Progenitor cell of endocrine pancreas (in vitro differentiated cells): ENCODE data around the gene PARP8. TPM values are rescaled to one million over a fixed set of nuclear protein-coding genes. Genes with fewer than 3 reads are reported as not detected.

Experiments used
- DNase-seq: peaks from one replicate; pipeline ENCODE4 v3.0.0; 2021; ENCODE audit warnings: low spot score; ENCODE audit not compliant: unreplicated experiment
- H3K27ac Mint-ChIP-seq: 2 replicates; pipeline ENCODE4 v1.8.0; 2021; ENCODE audit warnings: mild to moderate bottlenecking, moderate library complexity, mixed read lengths
- H3K27me3 Mint-ChIP-seq: 2 replicates; pipeline ENCODE4 v1.8.0; 2021; ENCODE audit warnings: mixed read lengths
- H3K36me3 Mint-ChIP-seq: 2 replicates; pipeline ENCODE4 v1.8.0; 2022; ENCODE audit warnings: mixed read lengths; ENCODE audit not compliant: insufficient read depth
- H3K4me1 Mint-ChIP-seq: 2 replicates; pipeline ENCODE4 v1.8.0; 2021; ENCODE audit warnings: low read depth, mixed read lengths
- H3K4me3 Mint-ChIP-seq: 2 replicates; pipeline ENCODE4 v1.8.0; 2021; ENCODE audit warnings: low read depth, mild to moderate bottlenecking, moderate library complexity, mixed read lengths
- H3K9me3 Mint-ChIP-seq: 2 replicates; pipeline ENCODE4 v1.8.0; 2021; ENCODE audit warnings: low read depth, mixed read lengths
- total RNA-seq: library from RNA; stranded (reverse); gene quantifications from 2 replicates; pipeline ENCODE4 v1.2.1, GENCODE V29; 2021
- TF ChIP-seq, protein P1 (sequence below): fragments of 200-600 bp; sonication (generic); IDR thresholded peaks from one replicate; pipeline ENCODE4 v1.5.0; 2021; ENCODE audit warnings: antibody characterized with exemption, mild to moderate bottlenecking; ENCODE audit not compliant: unreplicated experiment

PARP8 gene
- total RNA-seq, 1 donor from 2014 or later = 26.7 TPM

DNA sequence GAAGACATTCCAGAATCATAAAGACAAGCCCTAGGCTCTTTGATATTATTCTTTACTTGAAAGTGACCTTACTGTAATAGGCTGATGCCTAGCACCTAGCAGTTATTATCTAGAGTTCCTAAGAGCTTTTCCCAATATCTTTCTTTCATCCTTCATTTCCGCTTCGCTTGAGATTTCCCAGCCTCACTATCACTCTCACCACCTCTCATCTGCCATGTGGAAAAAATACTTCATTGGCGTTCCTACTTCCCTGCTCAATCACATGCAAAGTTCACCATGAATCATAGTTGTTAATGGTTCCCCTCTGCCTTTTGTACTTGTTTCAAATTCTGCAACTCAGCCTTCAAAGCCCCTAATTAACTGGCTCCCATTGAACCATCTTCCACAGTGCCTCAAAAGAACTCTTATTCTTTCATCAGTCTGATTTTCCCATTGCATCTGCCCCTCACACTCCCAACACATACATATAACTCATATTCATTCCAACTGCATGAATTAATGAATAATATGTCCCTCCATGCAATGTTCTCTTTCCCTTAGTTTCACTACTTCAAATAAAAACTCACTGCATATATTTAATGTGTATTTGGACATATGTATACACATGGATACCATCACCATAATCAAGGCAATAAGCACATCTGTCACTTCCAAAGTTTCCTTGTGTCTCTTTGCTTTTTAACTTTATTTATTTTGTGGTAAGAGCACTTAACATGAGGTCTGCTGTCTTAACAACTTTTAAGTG, 221.6 kb downstream of the PARP8 start:
- TF ChIP-seq, protein P1, sequence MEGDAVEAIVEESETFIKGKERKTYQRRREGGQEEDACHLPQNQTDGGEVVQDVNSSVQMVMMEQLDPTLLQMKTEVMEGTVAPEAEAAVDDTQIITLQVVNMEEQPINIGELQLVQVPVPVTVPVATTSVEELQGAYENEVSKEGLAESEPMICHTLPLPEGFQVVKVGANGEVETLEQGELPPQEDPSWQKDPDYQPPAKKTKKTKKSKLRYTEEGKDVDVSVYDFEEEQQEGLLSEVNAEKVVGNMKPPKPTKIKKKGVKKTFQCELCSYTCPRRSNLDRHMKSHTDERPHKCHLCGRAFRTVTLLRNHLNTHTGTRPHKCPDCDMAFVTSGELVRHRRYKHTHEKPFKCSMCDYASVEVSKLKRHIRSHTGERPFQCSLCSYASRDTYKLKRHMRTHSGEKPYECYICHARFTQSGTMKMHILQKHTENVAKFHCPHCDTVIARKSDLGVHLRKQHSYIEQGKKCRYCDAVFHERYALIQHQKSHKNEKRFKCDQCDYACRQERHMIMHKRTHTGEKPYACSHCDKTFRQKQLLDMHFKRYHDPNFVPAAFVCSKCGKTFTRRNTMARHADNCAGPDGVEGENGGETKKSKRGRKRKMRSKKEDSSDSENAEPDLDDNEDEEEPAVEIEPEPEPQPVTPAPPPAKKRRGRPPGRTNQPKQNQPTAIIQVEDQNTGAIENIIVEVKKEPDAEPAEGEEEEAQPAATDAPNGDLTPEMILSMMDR = no peak
- no peak overlapping the region for H3K4me3 Mint-ChIP-seq
- DNase-seq = no peak
- no peak overlapping the region for H3K27ac Mint-ChIP-seq
- H3K4me1 Mint-ChIP-seq = no peaks in the 10 kb centered on the region
- no peaks in the 10 kb centered on the region for H3K27me3 Mint-ChIP-seq
- H3K36me3 Mint-ChIP-seq = no peaks in the 10 kb centered on the region
- H3K9me3 Mint-ChIP-seq = no peaks in the 10 kb centered on the region

DNA sequence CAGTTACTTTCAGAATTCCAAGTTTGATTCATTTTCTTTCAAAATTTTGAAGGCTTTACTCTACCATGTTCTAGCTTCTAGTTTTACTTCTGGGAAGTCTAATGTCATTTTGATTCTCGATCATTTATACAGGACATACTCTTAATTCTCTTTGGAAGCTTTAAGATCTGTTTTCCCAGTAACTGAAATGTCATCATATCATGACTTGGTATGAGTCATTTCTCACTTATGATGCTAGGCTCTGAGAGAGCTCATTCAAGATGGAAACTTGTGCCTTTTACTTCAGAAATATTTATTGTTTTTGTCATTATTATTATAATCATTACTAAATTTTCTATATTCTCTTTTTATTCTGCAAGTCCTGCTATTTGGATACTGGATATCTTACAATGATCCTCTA, 222.3 kb downstream of the PARP8 start:
- H3K9me3 Mint-ChIP-seq = no peaks in the 10 kb centered on the region
- no peak overlapping the region for H3K27ac Mint-ChIP-seq
- no peaks in the 10 kb centered on the region for H3K27me3 Mint-ChIP-seq
- TF ChIP-seq, protein P1 = no peak
- no peak overlapping the region for H3K4me3 Mint-ChIP-seq
- H3K4me1 Mint-ChIP-seq = no peaks in the 10 kb centered on the region
- H3K36me3 Mint-ChIP-seq = no peaks in the 10 kb centered on the region
- no peak for DNase-seq

DNA sequence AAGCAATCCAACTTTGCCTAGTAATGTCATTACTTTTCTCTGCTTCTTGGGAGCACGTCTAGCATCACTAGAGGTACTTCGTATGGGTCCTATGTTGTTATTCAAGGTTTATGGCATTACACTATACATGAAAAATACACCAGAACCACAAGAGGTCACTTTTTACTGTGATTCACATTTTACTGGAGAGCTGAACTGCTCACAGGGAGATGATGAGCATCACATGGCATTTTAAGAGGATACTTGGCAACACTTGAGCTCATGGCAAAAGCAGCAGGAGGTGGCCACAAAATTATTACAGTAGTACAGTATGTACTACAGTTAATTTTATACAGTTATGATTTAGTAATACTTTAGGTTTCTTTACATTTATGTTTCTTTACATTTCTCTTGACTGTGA, 223.4 kb downstream of the PARP8 start:
- DNase-seq = no peak
- no peak overlapping the region for H3K27ac Mint-ChIP-seq
- no peaks in the 10 kb centered on the region for H3K9me3 Mint-ChIP-seq
- H3K4me3 Mint-ChIP-seq = no peak overlapping the region
- H3K4me1 Mint-ChIP-seq = no peaks in the 10 kb centered on the region
- H3K27me3 Mint-ChIP-seq = no peaks in the 10 kb centered on the region
- H3K36me3 Mint-ChIP-seq = no peaks in the 10 kb centered on the region
- TF ChIP-seq, protein P1 = no peak

Other genes with a start within 250 kb of the PARP8 start
- 29.5 and 31.1 TPM in 2 replicates for gene EMB, start 225.3 kb upstream of the PARP8 start, total RNA-seq